ENCODE measurements around the gene ADAMTS19.

ADAMTS19 gene

GRCh38 chr5:129748913-129749880, 289.1 kb downstream of the ADAMTS19 start:
- no peak for DNase-seq (ENCODE audit: extremely low read depth, insufficient read length)
- TF ChIP-seq, protein P1, sequence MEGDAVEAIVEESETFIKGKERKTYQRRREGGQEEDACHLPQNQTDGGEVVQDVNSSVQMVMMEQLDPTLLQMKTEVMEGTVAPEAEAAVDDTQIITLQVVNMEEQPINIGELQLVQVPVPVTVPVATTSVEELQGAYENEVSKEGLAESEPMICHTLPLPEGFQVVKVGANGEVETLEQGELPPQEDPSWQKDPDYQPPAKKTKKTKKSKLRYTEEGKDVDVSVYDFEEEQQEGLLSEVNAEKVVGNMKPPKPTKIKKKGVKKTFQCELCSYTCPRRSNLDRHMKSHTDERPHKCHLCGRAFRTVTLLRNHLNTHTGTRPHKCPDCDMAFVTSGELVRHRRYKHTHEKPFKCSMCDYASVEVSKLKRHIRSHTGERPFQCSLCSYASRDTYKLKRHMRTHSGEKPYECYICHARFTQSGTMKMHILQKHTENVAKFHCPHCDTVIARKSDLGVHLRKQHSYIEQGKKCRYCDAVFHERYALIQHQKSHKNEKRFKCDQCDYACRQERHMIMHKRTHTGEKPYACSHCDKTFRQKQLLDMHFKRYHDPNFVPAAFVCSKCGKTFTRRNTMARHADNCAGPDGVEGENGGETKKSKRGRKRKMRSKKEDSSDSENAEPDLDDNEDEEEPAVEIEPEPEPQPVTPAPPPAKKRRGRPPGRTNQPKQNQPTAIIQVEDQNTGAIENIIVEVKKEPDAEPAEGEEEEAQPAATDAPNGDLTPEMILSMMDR (IDR thresholded peaks at IDR 0.05; ENCODE audit: insufficient read depth, low read length, poor library complexity, severe bottlenecking) = no peak
- no peak overlapping the region for H3K4me3 ChIP-seq (replicated peaks; ENCODE audit: low read depth, low read length)
- H3K36me3 ChIP-seq (ENCODE audit: control insufficient read depth, insufficient read depth, low read length) = no peaks in the 10 kb centered on the region
- H3K27me3 ChIP-seq (replicated peaks; ENCODE audit: control insufficient read depth, insufficient read depth, low read length) = no peaks in the 10 kb centered on the region

DNA sequence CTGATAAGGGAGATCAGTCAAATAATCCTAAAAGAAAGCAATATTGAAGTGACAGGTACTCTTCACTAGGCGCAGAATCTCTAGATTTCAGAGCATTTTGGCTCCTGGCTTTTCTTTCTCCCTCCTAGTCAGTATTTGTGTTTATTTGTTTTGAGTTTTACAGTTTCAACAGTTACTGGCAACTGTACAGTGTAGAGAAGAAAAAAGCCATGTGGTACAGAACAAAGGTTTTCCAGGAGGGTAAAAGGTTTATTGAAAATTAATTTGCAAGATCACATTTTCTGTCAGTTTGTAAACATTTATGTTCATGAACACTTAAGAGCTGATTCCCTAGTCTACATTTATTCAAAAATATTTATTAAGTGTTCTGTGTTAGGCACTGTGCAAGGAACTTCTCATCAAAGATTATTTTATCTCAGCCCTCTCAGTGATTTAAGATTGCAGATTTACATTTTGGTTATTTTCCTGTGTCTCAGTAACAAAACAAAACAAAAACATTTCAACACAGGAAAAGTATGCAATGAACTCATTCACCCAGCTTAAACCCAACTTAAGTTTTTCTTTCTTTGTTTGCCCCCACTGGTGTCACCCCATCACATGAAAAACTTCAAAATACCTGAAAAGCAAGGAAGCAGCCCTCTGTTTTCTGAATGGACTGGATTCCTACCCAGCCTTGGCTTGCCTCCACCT, 300.7 kb downstream of the ADAMTS19 start:
- TF ChIP-seq, protein P1 (IDR thresholded peaks at IDR 0.05; ENCODE audit: insufficient read depth, low read length, poor library complexity, severe bottlenecking) = no peak
- DNase-seq (ENCODE audit: extremely low read depth, insufficient read length) = no peak
- Histone ChIP-seq H3K27me3 (replicated peaks; ENCODE audit: control insufficient read depth, insufficient read depth, low read length) (no peaks in the 10 kb centered on the region), H3K4me3 (replicated peaks; ENCODE audit: low read depth, low read length) (no peak overlapping the region), H3K36me3 (ENCODE audit: control insufficient read depth, insufficient read depth, low read length) (no peaks in the 10 kb centered on the region)

DNA sequence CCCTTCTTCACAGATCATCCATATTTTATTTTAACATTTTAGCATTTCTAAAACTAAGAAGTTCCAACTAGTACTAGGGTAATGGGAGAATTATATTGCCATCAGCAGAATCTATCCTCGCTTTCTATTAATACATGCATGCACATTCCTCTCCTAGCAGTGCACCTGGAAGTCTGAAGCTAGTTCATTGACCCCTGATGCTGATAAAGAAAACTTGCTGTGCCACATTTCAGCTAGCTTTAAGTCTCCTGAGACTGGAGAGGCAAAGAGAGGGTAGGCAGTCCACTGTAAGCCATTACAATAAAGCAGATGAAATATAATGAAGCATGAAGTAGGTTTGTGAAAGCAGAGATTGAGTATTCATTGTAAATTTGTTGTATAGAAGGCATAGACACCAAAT, 303.6 kb downstream of the ADAMTS19 start:
- Histone ChIP-seq H3K36me3 (ENCODE audit: control insufficient read depth, insufficient read depth, low read length) (no peaks in the 10 kb centered on the region), H3K4me3 (replicated peaks; ENCODE audit: low read depth, low read length) (no peak overlapping the region), H3K27me3 (replicated peaks; ENCODE audit: control insufficient read depth, insufficient read depth, low read length) (no peaks in the 10 kb centered on the region)
- TF ChIP-seq, protein P1 (IDR thresholded peaks at IDR 0.05; ENCODE audit: insufficient read depth, low read length, poor library complexity, severe bottlenecking) = no peak
- no peak for DNase-seq (ENCODE audit: extremely low read depth, insufficient read length)

GRCh38 chr5:129766798-129767197, 306.7 kb downstream of the ADAMTS19 start:
- Histone ChIP-seq H3K36me3 (ENCODE audit: control insufficient read depth, insufficient read depth, low read length) (no peaks in the 10 kb centered on the region), H3K27me3 (replicated peaks; ENCODE audit: control insufficient read depth, insufficient read depth, low read length) (no peaks in the 10 kb centered on the region), H3K4me3 (replicated peaks; ENCODE audit: low read depth, low read length) (no peak overlapping the region)
- TF ChIP-seq, protein P1 (IDR thresholded peaks at IDR 0.05; ENCODE audit: insufficient read depth, low read length, poor library complexity, severe bottlenecking) = no peak
- no peak for DNase-seq (ENCODE audit: extremely low read depth, insufficient read length)

DNA sequence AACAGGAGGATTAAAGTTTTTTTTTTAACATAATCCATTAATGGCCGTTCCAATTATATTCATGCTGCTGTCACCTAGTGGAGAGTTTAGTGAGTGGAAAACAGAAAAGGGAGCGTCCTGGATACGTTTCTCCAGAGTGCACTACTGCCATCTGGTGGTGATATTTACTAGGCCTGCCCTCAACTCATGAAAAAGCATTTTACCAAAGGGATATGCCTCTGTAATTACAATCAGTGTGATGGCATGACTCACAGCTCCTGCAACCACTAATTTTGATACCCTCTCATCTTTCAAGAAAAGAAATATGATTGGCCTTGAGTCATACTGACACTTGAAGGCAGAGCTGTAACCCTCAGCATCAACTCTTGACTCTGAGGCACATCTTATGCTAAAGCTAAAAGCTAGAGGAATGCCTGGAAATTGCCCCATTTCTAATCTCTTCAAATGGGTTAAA, 307.9 kb downstream of the ADAMTS19 start:
- Histone ChIP-seq H3K27me3 (replicated peaks; ENCODE audit: control insufficient read depth, insufficient read depth, low read length) (no peaks in the 10 kb centered on the region), H3K36me3 (ENCODE audit: control insufficient read depth, insufficient read depth, low read length) (no peaks in the 10 kb centered on the region), H3K4me3 (replicated peaks; ENCODE audit: low read depth, low read length) (no peak overlapping the region)
- peak; percentile 10 for DNase-seq (ENCODE audit: extremely low read depth, insufficient read length)
- TF ChIP-seq, protein P1 (IDR thresholded peaks at IDR 0.05; ENCODE audit: insufficient read depth, low read length, poor library complexity, severe bottlenecking) = peak; percentile 91
